HG02852 (cell line): Measurements from ENCODE around the gene HSPA1B.
"Not testable (repeated sequence)": the region's sequence is repeated elsewhere in the genome, so short reads cannot be mapped to it uniquely, and the experiment has no call there.

Experiments
- ATAC-seq: cut with Tn5 transposase; IDR thresholded peaks from one replicate; pipeline ENCODE4 v1.9.1; 2021; ENCODE audit warnings: mild to moderate bottlenecking, moderate library complexity; ENCODE audit not compliant: unreplicated experiment

The HSPA1B gene

DNA sequence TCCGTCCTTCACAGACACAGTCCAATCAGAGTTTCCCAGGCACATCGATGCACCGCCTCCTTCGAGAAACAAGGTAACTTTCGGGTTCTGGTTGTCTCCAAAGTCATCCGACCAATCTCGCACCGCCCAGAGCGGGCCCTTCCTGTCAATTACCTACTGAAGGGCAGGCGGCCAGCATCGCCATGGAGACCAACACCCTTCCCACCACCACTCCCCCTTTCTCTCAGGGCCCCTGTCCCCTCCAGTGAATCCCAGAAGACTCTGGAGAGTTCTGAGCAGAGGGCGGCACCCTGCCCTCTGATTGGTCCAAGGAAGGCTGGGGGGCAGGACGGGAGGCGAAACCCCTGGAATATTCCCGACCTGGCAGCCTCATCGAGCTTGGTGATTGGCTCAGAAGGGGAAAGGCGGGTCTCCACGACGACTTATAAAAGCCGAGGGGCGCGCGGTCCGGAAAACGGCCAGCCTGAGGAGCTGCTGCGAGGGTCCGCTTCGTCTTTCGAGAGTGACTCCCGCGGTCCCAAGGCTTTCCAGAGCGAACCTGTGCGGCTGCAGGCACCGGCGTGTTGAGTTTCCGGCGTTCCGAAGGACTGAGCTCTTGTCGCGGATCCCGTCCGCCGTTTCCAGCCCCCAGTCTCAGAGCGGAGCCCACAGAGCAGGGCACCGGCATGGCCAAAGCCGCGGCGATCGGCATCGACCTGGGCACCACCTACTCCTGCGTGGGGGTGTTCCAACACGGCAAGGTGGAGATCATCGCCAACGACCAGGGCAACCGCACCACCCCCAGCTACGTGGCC lies at the start of gene HSPA1B:
HSPA1B (plus strand) TSS at position 453 of the 794 bp plus-strand sequence; CDS start at position 666, 213 bp downstream.
- ATAC-seq = peak; percentile 70

DNA sequence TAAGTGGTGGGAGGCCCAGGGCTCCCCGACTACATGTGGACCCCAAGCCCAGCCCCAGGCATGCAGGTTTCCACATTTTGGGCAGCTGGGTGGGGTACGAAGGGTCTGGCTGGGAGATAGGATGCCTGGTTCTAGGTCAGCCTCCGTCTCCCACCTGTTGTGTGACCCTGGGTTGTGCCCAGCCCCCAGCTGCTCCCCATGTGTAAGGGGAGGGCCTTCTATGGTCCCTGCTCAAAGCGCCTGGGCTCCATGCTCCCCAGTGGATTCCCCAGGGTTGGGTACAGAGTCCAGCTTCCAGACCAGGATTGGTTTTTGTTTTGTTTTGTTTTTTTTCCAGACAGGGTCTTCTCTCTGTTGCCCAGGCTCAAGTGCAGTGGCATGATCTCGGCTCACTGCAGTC lies 49.3 kb upstream of the HSPA1B start:
- no peak for ATAC-seq

DNA sequence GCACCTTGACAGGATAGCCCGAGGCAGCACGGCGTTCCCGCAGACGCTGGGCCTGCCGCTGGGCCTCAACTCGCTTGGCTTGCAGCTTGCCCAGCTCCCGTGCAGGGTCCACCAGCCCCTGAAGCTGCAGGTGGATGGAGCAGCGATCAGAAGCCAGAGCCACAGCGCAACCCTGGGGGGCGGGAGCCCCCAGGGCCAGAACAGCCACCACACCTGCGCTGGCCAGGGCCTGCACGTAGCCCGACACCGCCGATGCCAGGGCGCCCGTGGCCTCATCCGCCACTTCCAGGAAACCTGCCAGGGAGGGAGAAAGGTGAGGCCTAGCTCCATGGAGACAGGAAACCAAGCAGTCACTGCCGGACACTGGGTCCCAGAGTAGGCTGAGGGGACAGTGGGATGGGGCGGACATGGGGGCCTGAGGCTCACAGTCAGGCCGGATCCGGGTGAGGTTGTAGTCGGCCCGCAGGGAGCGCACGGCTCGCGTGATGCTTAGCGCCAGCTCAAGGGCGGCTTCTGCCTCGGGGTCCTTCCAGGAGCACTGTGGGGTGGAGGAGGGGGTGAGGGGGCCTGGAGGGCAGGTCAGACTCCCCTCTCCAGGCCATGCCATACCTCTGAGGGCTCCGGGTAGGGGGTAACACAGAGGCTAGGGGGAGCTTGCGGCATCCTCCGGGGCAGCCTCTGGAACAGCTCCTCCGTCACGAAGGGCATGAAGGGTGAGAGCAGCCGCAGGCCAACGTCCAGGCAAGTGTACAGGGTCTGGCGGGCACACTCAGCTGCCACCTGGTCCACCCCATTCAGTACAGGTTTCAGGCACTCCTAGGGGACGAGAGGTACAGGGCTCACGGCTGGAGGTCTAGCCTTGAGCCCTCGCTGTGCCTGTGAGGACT lies 48.3 kb upstream of the HSPA1B start:
- ATAC-seq = no peak

DNA sequence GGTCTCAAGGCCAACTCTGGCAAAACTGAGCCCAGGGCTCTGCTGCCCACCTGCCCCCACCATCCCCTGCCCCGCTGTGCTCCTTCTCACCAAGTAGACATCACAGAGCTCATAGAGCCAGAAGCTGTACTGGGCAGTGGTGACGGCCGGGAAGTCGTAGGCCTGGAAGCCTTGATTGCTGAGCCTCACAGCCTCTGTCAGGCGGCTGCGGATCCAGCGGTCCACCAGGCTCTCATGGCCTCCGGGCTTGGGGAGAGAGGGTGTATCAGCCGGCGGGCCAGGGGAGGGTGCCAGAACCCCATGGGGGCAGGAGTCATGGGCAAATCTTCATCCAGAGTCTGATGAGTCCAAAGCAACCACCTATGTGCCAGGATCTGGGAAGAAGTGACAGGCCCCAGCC lies 47.6 kb upstream of the HSPA1B start:
- ATAC-seq = no peak

DNA sequence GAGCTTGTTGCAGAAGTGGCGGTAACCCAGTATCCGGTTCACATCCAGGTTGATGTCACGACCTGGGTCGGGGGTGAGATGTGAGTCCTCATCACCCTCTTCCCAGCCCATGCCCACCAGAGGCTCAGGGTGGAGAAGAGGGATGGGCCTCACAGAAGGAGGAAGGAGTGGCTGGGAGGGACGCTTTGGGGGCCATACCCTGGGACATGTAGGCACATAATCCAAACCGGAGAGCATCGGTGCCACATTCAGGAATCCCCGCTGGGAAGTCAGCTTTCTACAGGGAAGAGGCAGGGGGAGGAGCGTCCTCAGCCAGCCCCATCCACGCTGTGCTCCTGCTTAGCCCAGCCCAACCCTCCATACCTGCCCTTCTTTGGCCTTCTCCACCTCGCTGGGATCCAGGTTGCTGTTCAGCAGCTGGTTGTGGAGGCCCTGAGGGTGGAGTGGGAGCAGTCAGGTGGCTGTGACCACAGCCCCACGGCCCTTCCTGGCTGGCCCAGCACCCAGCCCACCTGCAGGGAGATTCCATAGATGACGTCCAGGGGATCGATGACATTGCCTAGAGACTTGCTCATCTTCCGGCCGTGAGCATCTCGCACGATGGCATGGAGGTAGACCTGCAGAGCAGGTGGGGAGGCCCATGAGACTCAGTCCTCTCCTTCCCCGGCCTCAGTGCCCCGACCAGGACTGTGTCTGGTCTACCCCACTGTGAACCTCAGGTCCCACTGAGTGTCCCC lies 46.9 kb upstream of the HSPA1B start:
- no peak for ATAC-seq

DNA sequence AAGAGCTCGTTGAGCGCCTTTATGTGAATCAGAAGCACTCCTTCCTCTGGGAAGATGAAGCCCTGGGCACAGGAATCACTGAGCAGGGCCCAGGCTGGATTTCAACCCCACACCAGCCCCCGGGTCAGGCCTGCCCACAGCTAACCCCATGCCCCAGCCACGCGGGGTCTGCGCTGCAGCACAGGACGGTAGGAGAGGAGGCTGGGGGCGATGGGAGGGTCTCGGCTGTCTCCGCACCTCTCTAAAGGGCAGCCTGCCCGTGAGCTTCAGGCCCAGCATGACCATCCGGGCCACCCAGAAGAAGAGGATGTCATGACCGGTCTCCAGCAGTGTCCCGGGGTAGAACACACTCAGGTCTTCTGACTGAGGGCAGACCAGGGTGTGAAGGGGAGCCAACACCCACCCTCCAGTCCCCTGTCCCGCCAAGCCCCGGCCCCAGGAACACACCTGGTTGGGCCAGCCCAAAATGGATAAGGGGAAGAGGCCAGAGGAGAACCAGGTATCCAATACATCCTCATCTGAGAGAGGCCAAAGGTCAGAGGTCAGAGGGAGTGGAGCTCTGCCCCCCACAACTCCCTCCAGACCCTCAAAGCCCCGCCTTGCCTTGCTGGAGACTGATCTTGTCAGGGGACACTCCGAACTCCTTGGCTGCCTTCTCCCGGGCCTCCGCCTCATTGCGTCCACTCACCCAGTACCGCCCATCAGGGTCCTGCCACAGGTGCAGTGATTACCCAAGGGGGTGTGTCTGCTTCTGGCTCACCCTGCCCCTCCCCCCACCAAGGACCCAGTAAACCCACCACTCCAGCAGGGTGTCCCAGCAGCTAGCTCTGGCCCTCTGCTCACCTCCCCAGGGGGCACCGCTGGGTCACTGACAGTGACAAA lies 46.1 kb upstream of the HSPA1B start:
- ATAC-seq = no peak

DNA sequence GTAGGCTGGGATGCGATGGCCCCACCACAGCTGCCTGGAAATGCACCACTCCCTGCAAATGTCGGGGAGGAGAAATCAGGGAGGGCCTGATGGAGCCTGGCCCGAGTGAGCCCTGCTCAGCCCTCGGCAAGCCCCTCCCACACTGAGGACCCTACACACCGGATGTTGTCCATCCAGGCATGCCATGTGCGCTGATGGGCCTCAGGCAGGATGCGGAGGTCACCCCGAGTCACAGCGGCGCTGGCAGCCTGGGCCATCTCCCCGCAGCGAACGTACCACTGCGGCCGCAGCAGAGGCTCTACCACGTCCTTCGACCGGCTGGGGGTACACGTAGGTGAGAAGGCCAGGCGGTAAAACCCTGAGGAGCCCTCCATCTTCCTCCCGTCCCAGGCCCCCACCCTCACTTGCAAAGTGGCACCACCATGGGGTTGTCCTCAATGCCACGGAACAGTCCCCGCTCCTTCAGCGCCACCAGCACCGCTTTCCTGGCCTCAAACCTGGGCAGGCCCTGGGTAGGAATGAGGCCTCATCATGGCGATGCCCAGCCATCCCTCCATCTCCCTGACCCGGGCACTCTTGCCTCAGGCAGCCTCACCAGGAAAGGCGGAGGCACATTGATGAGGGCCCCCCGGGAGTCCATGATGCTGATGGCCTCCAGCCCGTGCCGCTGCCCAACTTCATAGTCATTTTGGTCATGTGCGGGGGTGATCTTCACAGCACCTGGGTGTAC lies 45.2 kb upstream of the HSPA1B start:
- no peak for ATAC-seq

DNA sequence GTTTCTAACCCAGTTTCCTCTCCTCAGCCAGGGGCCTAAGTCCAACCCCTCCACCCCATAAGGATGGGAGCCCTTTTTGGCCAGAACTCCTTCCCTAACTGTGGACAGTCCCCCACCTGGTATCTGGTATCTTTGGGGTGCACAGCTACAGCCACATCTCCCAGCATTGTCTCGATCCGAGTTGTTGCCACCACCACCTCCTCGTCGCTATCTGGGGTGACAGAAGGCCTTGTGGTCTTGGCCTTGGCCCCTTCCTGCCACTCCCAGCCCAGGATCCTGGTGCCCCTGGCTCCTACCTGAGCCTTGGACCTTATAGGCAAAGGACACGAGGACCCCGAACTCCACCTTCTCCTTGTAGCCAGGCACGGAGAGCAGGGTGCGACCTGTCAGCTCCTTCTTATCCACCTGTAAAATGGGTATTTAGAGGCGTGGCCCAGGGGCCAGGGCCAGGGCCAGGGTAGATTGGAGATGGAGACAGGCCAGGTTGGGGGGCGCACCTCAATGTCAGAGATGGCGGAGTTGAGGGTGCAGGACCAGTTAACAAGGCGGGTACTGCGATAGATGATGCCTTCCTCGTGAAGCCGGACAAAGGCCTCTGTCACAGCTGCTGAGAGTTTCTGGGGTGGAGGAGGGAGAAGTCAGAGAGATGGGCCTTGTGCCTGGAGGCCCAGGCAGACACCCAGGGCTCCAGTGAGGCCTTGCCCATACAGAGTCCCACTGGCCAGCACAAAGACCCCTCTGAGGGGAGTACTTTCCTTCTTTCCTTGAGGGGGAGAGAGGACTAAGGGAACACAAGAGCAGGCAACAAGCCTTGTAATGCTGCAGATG lies 43.2 kb upstream of the HSPA1B start:
- no peak for ATAC-seq

DNA sequence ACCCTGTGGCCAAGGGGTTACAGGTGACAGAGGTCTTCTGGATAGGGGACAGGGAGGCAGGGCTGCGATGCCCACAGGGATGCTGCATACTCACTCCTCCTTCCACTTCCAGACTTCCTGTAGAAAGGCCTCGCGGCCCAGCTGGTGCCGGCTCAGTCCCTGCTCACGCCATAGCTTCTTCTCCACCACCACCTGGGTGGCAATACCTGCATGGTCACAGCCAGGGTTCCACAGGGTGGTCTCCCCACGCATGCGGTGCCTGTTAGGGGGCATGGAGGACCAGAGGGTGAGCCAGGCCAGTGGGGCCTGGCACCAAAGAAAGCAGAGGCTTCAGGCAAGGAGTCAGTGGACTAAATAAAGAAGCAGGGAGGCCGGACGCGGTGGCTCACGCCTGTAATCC lies 42.1 kb upstream of the HSPA1B start:
- ATAC-seq = no peak

DNA sequence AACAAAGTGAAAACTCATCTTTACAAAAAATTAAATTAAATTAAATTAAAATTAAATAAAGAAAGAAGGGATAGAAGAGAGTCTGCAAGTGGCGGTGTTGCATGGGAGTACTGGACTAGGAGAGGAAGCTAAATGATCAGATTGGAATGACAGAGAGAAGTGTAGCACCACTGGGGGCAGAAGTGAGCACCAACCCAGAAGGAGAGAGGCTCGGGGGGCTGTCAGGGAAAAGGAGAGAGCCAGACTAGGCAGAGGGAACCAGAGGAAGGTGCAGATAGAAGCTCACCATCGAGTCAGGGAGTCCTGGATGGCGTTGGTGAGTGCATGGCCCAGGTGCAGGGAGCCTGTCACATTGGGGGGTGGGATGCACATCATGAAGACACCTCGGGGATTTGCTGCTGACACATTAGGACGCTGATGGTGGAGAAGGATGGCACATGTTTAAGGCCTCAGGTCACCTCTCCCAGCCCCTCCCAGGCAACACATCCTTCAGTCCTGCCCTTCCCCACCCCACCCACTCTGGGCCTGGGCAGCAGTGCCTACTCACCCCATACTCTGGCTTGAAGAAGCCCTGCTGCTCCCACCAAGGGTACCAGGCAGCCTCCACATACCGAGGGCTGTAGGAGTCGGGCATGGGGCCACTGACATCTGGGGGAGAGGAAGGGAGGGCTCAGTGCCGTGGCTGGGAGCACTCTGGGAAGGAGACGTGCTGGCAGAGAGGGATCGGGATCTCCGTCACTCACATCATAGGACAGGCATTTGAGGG lies 36.0 kb upstream of the HSPA1B start:
- ATAC-seq = no peak

DNA sequence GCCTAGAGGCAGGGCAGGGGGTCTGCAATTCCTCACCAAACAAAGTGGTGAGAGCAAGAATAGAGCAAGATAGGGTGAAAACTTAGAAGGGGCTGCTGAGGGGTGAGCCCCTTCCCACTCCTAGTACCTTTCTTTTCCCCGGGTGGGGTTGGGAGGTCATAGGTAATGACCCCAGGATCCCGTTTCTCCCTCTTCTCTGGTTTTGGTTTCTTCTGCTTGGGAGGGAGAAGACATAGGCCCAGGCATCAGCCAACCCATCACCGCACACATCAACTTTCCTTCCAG lies 35.5 kb upstream of the HSPA1B start:
- ATAC-seq = no peak

DNA sequence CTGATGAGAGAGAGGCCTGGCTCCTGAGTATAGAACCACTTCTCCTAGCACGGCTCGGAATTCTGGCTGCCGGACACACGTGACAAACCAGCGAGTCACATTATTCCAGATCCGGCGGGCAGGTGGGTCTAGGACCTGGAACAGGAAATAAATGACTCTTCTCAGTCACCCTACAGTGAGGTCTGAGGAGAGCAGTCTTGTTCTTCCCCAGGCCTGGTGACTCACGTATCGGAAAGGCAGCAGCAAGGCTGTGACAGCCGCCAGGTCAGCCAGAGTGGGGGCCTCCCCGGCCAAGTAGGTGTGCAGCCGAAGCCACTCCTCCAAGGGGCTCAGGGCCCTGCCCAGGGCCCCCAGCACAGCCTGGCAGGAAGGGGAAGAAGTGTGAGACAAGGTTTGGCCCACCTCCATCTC lies 34.8 kb upstream of the HSPA1B start:
- ATAC-seq = no peak

DNA sequence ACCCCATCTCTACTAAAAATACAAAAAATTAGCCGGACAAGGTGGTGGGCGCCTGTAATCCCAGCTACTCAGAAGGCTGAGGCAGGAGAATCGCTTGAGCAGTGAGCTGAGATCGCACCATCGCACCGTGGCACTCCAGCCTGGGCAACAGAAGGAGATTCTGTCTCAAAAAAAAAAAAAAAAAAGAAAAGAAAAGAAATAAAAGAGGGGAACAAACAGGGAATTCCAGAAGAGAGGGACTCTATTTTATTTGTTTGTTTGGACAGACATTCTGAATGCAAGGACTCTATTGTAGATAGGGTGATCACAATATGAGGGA lies 33.7 kb upstream of the HSPA1B start:
- not testable (repeated sequence) for ATAC-seq

DNA sequence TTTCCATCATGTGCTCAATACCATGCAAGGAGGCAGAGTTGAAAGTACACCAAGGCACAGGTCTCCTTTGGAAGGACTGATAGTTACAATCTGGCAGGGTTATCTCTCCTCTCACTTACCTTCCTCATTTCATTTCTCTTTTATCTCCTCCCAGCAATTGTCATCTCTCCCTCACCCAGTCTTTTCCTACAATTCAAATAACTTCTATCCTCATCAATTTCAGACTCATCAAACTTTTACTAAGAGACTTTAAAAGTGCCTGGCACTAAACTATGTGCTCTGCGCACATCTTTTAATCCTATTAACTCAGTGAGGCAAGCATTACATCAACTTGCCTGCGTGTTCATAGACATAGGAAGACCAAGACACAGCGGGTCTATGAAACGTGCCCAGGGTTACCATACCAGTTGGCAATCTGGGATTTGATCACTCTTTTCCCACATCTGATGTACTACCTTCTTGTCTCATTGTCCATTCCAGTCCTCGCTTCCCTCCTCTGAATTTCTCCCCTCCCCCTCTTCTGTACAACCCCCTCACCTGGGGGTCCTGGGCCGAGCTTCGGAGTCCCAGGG lies 33.2 kb upstream of the HSPA1B start:
- no peak for ATAC-seq

DNA sequence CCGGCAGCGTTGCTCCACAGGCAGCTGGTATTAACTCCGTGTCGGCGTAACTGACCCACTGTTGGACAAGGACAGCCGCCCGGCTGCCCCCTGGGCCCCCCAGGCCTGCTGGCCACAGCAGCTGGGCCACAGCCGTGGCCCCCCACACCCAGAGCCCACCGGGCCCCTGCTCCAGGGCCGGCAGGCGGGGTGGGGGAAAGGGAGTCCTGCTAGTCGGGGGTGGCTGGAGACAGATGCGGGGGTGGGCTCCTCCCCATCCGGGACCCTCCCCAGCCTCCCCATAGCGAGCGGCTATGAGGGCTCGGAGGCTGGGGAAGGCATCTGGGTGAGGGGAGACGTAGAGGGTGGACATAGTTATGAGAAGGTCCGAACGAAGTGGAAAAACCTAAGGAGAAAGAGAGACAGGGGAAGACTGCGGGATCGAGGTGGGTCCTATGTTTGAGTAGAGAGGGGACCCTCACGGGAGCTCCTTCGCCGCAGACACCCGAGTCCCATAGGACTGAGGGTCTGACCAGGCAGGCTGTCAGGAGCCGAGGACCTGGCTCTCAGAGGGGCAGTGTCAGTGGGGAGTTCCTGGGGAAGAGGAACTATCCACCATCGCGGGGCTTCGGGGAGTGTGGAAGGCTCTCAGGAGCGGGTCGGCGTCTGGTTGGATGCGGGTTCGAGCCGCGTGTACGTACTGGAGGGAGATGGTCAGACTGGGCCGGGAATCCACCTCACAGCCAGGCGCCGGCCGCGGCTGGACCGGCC lies 32.5 kb upstream of the HSPA1B start:
- no peak for ATAC-seq

DNA sequence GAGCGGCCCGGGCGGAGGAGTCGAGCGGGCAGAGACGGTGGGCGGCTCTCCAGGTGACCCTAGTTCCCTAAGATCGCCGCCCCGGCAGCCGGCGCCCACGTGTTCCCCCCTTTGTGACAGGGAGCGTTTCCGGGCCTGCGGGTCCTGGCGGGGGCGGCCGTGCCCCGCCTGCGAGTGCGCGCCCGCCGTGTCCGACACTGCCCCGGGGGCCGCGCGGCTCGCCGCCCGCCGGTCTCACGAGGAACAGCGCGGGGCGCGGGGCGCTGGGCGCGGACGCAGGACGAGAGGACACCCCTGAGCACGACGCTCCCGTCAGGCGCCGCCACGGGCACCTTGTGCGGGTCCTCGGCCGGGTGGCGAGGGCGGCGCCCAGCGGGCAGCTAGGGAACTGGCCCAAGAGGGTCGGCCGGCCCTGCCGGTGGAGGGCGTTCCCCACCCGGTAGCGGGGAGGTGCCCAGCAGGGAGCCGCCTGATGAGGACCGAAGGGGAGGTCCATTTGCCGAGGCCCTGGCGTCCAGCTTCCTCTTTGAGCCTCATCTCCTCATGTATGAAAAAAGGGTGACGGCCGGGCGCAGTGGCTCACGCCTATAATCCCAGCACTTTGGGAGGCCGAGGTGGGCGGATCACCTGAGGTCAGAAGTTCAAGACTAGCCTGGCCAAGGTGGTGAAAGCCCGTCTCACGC lies 31.8 kb upstream of the HSPA1B start, which contains the start of gene VARS1:
VARS1 (minus strand) TSS at position 137 of the 683 bp plus-strand sequence. CDS start 535 bp downstream, outside the sequence.
- peak; percentile 72 for ATAC-seq

DNA sequence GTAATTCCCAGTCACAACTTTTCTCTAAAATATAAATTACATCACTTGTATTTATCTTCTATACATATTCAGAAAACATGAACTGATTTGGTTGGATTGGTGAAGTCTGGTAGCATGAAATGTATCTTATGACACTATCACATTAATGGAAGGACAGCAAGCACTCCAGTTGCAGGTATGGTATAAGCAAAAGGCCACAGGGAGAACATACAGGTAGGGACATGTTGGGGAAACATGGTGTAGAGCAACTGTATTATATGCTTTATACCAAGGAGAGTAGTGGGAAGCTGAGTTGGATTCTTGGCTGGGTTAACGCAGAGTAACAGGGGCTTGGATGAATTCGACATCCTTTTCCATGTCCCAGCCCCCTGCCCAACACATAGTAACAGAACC lies 30.5 kb upstream of the HSPA1B start:
- ATAC-seq = no peak
